Nephron progenitor cell (in vitro differentiated cells): ENCODE results near the gene VMP1.

Source experiments
- DNase-seq: peaks from one replicate; pipeline ENCODE4 v3.0.0; 2021
- H3K27ac Mint-ChIP-seq: 2 replicates; pipeline ENCODE4 v1.8.0; 2021; ENCODE audit warnings: mild to moderate bottlenecking, moderate library complexity, mixed read lengths
- H3K27me3 Mint-ChIP-seq: 2 replicates; pipeline ENCODE4 v1.8.0; 2021; ENCODE audit warnings: mild to moderate bottlenecking, low read depth, mixed read lengths; ENCODE audit not compliant: poor library complexity
- H3K36me3 Mint-ChIP-seq: 2 replicates; pipeline ENCODE4 v1.8.0; 2021; ENCODE audit warnings: low read depth, mixed read lengths
- H3K4me1 Mint-ChIP-seq: 2 replicates; pipeline ENCODE4 v1.8.0; 2021; ENCODE audit warnings: mixed read lengths
- H3K4me3 Mint-ChIP-seq: 2 replicates; pipeline ENCODE4 v1.8.0; 2021; ENCODE audit warnings: mild to moderate bottlenecking, moderate library complexity, mixed read lengths
- H3K9me3 Mint-ChIP-seq: 2 replicates; pipeline ENCODE4 v1.8.0; 2021; ENCODE audit warnings: mild to moderate bottlenecking, moderate library complexity, mixed read lengths
- CTCF ChIP-seq: fragments of 200-600 bp; sonication (generic); IDR thresholded peaks from 2 replicates; pipeline ENCODE4 v1.5.0; 2021; ENCODE audit warnings: antibody characterized with exemption

The VMP1 gene

GRCh38 chr17:59712862-59713261 lies 5.4 kb downstream of the VMP1 start:
- no peak overlapping the region for H3K4me3 Mint-ChIP-seq
- TF ChIP-seq CTCF = no peak
- H3K27me3 Mint-ChIP-seq = peaks cover 2% of the 10 kb centered on the region
- no peaks in the 10 kb centered on the region for H3K9me3 Mint-ChIP-seq
- peak overlapping the region; percentile 8 for H3K27ac Mint-ChIP-seq
- H3K36me3 Mint-ChIP-seq = no peaks in the 10 kb centered on the region
- peaks cover 14% of the 10 kb centered on the region for H3K4me1 Mint-ChIP-seq
- DNase-seq = no peak

GRCh38 chr17:59714255-59714654 lies 6.8 kb downstream of the VMP1 start:
- H3K9me3 Mint-ChIP-seq = no peaks in the 10 kb centered on the region

GRCh38 chr17:59716427-59716826 lies 9.0 kb downstream of the VMP1 start:
- H3K9me3 Mint-ChIP-seq = no peaks in the 10 kb centered on the region
- no peak overlapping the region for H3K4me3 Mint-ChIP-seq
- H3K4me1 Mint-ChIP-seq = peaks cover 5% of the 10 kb centered on the region
- DNase-seq = no peak
- no peak for TF ChIP-seq CTCF
- peaks cover 2% of the 10 kb centered on the region for H3K27me3 Mint-ChIP-seq
- H3K36me3 Mint-ChIP-seq = peaks cover 6% of the 10 kb centered on the region
- H3K27ac Mint-ChIP-seq = no peak overlapping the region

More at GRCh38 chr17:59714255-59714654, 6.8 kb downstream of the VMP1 start:
- no peak overlapping the region for H3K27ac Mint-ChIP-seq
- peaks cover 6% of the 10 kb centered on the region for H3K36me3 Mint-ChIP-seq
- no peak for TF ChIP-seq CTCF
- H3K27me3 Mint-ChIP-seq = peaks cover 2% of the 10 kb centered on the region
- peaks cover 7% of the 10 kb centered on the region for H3K4me1 Mint-ChIP-seq
- no peak overlapping the region for H3K4me3 Mint-ChIP-seq
- no peak for DNase-seq

- peaks cover 6% of the 10 kb centered on the region for H3K36me3 Mint-ChIP-seq
- H3K27ac Mint-ChIP-seq = no peak overlapping the region
- H3K9me3 Mint-ChIP-seq = no peaks in the 10 kb centered on the region
- peaks cover 5% of the 10 kb centered on the region for H3K4me1 Mint-ChIP-seq
- H3K27me3 Mint-ChIP-seq = no peaks in the 10 kb centered on the region
- no peak for DNase-seq
- no peak for TF ChIP-seq CTCF
- no peak overlapping the region for H3K4me3 Mint-ChIP-seq
Observed at GRCh38 chr17:59719526-59719925, 12.1 kb downstream of the VMP1 start.

- Mint-ChIP-seq H3K36me3 (peaks cover 6% of the 10 kb centered on the region), H3K4me1 (peaks cover 5% of the 10 kb centered on the region), H3K27me3 (peaks cover 2% of the 10 kb centered on the region), H3K9me3 (no peaks in the 10 kb centered on the region), H3K27ac (no peak overlapping the region), H3K4me3 (no peak overlapping the region)
- DNase-seq = no peak
- TF ChIP-seq CTCF = no peak
Observed at GRCh38 chr17:59722623-59723022, 15.2 kb downstream of the VMP1 start.

GRCh38 chr17:59723041-59723440 lies 15.6 kb downstream of the VMP1 start:
- Mint-ChIP-seq H3K36me3 (peaks cover 6% of the 10 kb centered on the region), H3K4me1 (peaks cover 5% of the 10 kb centered on the region), H3K27me3 (peaks cover 2% of the 10 kb centered on the region), H3K9me3 (no peaks in the 10 kb centered on the region), H3K27ac (peak overlapping the region; percentile 18), H3K4me3 (no peak overlapping the region)
- DNase-seq = no peak
- TF ChIP-seq CTCF = no peak
